Measurements from ENCODE around the gene DCP1A.

The DCP1A gene

GRCh38 chr3:53242642-53243041 is 104.7 kb downstream of the DCP1A start:
- FAIRE-seq = no peak

- no peak for FAIRE-seq
These were observed 105.2 kb downstream of the DCP1A start for GRCh38 chr3:53242155-53242554.

- no peak for FAIRE-seq
These were observed 106.1 kb downstream of the DCP1A start for GRCh38 chr3:53240989-53241972.

DNA sequence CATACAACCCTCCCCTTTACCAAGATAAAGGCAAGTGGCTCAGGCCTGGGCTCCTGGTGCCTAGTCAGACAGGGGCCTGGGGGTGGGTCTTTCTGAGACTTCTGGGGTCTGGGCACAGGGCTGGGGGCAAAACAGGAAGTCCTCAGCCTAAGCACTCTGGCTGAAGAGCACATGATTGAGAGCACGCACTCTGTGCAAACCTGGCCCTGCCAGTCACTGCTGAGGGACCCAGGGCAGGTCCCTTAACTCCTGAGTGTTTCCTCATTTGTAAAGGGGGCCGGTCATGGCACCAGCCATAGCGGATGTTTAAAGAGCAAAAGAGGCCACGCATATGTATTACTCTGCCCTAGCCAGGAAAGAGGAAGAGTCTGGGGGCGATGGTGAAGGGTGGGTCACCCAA is 107.5 kb downstream of the DCP1A start:
- FAIRE-seq = no peak

- FAIRE-seq = no peak
These were observed 108.5 kb downstream of the DCP1A start for GRCh38 chr3:53238886-53239285.

DNA sequence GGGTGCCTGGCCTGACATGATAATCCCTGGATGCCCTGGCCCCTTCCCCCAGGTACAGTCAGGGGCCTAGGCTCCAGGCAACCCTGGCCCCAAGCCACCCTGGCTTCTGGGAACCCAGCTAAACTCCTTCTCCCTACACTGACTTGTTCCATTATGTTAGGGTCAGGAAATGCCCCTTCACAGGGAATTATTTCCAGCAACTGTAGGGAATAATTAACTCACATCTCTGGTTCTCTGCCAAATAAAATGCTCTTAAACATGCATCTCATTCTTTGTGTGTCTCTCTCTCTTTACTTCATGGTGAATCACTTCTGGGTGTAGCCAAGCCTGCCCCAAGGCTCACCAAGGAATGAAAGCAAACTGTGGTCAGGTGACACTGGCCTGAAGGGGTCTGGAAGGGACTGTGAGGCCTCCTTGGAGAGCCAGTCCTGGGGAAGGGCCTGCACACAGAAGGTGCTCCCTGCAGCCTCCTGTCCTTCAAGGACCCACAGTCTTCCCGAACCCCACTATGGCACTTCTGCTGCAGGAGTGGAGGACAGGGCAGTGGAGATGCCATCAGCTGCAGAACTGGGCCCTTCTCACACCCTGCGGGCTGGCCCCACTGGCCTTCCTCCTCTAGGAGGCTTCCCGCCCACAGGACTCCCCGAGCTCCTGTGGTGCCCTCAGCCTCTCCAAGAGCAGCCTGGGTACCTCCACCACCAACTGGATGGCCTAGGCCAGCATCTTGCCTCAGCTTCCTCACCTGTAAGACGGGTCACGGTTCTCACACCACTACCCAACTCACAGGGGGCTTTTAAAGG is 109.1 kb downstream of the DCP1A start:
- FAIRE-seq = no peak

GRCh38 chr3:53236112-53236841 is 111.1 kb downstream of the DCP1A start:
- FAIRE-seq = no peak

DNA sequence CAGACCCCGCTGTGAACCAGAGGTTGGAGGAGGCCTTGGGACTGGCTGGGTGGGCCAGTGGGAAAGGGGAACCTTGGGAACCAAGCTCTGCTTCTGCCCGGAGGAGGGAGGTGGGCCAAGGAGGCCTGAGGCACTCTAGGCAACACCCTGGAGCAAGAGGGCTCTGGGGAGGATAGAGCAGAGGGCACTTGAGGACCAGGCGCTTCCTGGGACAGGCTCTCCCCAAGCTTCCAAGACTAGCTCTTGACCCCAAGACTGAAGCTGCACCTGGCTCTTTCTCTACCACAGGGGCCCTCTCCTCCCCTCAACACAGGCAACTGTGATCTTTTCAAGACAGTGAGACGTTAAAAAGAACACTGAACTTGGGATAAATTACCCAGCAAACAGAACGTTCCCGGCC is 111.8 kb downstream of the DCP1A start:
- FAIRE-seq = no peak

DNA sequence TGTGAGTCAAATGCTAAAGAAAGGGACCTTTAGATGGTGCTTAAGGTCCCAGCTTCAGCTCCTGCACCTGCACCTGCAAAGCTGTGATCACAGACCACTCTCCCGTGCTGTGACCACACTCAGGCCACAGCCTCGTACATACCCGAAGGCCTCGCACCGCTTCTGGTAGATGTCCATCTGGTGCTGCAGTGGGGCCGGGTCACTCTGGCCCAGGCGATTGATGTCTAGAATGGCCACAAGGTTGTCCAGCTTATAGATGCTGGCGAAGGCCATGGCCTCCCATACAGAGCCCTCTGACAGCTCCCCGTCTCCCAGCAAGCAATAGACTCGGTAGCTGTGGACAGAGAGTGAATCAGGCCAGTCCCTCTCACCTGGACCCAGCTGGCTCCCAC is 112.5 kb downstream of the DCP1A start:
- FAIRE-seq = no peak

DNA sequence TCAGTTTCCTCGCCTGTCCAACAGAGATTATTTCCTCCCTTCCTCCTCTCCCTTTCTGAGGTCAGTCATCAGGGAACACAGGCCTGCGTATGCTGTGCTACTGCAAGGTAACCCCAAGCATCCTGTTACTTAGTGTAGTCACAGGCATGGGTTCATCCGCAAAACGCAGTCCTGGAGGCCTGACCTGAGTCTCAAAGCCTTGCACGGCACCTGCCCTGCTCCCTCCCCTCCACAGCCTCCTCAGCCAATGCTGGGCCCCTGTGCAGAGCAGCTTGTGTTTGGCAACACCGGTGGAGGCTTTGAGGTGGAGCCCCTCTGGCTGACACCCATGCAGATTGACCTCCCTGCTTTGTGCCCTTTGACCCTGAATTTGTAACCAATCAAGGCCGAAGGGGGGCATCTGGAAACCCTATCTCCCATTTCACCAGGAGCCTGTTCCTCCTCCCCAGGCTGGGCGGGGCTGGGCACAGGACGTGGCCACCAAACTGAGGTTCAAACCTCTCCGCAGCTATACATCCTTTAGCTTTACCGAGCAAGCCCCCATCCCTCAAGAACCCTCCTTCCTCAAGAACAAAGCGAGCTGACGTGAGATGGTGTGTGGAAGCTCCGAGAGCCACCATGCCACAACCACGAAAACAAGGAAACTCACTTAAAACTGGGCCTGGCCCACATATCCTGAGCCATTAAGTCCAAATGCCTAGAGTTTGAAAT is 113.1 kb downstream of the DCP1A start:
- FAIRE-seq = no peak

All from colon (tissue), 2 donors.